HG03521 (cell line): Measurements from ENCODE around the gene FGF4.

Experiments
- ATAC-seq: cut with Tn5 transposase; IDR thresholded peaks from one replicate; pipeline ENCODE4 v1.9.1; 2021; ENCODE audit warnings: mild to moderate bottlenecking, moderate library complexity; ENCODE audit not compliant: unreplicated experiment

FGF4 gene

GRCh38 chr11:69775163-69775755, at the start of gene FGF4:
TSS of gene FGF4 (minus strand) at chr11:69775341. CDS start at chr11:69775084, 257 bp downstream.
- ATAC-seq: no peak

DNA sequence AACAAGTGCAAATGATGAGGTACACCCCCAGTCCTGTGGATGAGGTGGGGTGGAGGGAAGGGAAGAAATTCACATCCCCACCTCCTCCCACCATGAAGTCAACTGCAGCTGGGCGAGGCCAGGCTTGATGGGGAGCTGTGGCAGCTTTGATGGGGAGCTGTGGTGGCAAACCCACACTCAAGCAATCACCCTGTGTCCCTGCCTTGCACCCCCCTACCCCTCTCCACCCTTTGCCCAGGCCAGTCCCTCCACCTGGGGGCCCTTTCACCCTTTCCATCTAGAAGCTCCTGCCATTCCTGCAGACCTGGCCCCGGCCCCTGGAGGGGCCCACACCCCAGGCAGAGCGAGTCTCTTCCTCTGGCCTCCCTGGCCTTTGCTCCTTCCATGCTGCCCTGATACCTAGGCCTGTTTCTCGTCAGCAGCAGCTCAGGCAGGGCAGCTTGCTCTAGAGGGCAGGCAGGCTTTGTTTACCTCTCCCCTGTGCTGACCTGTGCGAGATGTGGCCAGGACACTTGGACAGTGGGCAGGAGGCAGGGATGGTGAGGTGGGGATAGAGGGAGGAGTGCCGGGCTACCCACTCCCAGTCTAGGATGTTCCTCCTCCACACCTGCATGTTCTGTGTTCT, 48.6 kb upstream of the FGF4 start:
- no peak for ATAC-seq

- ATAC-seq: no peak
Observed at GRCh38 chr11:69822676-69823494, 47.7 kb upstream of the FGF4 start.

- no peak for ATAC-seq
Observed at GRCh38 chr11:69821511-69822040, 46.4 kb upstream of the FGF4 start.

GRCh38 chr11:69820441-69820840, 45.3 kb upstream of the FGF4 start:
- ATAC-seq: no peak

DNA sequence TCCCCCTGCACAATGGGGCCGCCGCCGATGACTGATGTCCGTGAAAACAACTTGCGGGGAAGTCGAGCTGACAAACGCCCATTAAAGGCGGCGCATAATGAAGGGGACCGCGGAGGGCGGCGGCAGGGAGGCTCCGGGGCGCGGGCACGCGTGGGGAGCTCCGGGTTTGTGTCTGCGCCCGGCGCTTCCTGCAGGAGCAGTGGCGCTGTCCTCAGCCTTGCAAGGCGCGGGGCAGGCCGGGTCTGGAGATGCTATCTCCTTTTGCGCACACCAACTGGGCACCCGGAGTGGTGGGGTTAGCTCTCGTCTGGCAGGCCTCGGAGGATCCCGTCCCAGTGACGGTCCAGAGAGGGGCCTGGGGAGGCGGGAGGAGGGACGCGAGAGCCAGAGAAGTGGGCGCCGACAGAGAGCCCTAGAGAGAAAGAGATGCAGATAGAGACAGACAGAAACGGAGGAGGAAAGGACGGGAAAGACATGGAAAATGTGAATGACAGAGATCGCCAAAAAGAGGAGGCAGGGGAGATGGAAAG, 44.5 kb upstream of the FGF4 start:
- no peak for ATAC-seq

DNA sequence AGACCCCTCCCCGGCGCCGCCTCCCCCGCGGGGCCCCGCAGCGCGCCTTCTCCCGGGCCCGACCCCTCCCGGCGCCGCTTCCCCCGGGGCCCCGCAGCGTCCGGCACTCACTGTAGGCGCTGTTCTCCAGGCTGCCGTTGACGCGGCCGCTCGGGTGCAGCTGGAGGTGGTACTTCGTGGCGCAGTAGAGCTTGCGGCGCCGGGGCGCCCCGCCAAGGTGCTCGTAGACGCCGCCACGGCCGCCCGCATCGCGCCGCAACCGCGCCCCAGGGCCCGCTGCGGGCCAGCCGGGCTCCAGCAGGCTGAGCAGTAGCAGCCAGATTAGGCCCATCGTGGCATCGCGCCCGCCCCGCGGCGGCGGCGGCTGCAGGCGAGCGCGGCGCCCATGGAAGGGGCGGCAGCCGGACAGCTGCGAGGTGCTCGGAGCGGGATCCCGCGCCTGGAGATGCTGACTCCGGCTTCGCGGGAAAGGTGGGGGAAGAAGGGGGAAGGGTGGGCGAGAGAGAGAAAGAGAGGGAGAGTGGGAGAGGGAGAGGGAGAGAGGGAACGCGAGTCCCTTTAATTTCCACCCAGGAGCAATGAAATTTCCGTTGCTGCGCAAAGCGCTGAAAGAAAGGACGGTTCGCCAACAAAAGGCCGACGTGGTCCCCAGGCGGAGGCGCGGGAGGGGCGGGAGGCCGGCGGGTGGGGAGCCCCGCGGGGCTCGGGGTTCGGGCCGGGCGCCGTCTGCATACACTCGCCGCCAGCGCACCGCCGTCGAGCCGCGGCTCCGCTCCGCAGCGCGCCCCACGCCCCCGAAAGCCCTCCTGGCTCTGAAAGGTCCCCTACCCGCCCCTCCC, 43.7 kb upstream of the FGF4 start, which contains the start of gene FGF3:
Gene FGF3 (minus strand): TSS at position 814 of the 839 bp plus-strand sequence. CDS start 483 bp downstream, at position 331.
- ATAC-seq: no peak

DNA sequence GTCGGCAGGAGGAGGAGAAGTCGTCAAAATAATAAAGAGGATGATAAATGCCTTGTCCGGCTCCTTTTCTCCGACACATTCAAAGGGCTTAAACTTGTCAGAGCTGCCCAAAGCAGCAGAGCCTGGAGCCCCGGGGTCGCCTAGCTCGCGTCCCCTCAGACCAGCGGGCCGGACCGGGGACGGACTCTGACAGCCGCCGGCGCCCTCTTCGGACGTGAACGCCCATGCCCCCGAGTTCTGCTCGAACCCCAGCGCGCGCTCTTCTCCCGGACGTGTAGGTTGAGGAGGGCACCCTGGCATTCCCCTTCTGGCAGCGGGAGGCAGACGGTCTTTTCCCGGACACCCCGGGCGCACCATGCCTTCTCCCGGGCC, 43.1 kb upstream of the FGF4 start:
- ATAC-seq: no peak

GRCh38 chr11:69817265-69818230, 42.4 kb upstream of the FGF4 start:
- ATAC-seq: no peak

- no peak for ATAC-seq
Observed at GRCh38 chr11:69816671-69817070, 41.5 kb upstream of the FGF4 start.

DNA sequence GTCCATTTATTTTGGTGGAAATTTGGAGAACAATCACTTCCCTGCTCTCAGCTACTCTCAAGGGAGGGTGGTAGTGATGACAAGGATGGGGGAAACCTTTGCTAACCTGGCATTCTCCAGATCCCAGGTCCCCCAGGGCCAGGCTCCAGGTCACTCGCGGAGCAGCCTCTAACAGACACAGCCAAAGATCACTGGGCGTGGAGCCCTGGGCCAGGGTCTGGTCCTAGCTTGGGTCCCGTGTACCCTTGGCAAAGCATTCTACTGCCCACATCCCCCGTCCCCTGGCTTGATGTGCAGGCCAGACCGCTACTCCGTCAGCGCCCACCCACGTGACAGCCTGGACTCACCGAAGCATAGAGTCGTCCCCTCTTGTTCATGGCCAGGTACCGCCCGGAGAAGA, 40.8 kb upstream of the FGF4 start:
- no peak for ATAC-seq

DNA sequence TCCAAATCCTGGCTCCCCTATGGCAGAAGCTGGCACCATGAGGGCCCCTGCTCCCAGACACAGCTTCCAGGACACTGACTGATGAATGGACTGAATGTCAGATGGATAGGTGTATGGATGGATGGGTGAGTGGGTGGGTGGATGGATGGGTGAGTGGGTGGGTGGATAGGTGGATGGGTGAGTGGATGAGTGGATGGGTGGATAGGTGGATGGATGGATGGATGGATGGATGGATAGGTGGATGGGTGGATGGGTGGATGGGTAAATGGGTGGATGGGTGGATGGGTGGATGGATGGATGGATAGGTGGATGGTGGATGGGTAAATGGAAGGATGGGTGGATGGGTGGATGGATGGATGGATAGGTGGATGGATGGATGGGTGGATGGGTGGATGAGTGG, 39.8 kb upstream of the FGF4 start:
- no peak for ATAC-seq

- no peak for ATAC-seq
Observed at GRCh38 chr11:69814411-69814810, 39.3 kb upstream of the FGF4 start.

- ATAC-seq: no peak
Observed at GRCh38 chr11:69813839-69814238, 38.7 kb upstream of the FGF4 start.

GRCh38 chr11:69812946-69813345, 37.8 kb upstream of the FGF4 start:
- no peak for ATAC-seq

- ATAC-seq: no peak
Observed at GRCh38 chr11:69812256-69812655, 37.1 kb upstream of the FGF4 start.

DNA sequence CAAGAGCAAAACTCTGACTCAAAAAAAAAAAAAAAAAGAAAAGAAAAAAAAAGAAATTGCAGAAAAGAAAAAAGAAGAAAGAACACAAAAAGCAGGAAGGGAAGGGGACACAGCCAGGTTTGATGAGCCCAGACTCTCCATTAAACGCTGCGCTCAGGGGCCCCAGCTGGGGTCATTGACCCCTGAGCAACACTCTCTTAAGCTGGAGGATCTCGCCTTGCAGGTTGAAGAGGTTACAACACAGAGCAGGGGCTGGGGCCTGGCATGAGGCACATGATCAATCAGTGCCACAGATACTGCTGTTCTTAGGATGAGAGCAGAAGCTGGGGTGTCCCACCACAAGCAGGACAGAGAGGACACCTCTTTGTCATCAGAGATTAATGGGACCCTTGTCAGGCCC, 36.3 kb upstream of the FGF4 start:
- ATAC-seq: no peak

GRCh38 chr11:69810289-69811118, 35.4 kb upstream of the FGF4 start:
- ATAC-seq: no peak

DNA sequence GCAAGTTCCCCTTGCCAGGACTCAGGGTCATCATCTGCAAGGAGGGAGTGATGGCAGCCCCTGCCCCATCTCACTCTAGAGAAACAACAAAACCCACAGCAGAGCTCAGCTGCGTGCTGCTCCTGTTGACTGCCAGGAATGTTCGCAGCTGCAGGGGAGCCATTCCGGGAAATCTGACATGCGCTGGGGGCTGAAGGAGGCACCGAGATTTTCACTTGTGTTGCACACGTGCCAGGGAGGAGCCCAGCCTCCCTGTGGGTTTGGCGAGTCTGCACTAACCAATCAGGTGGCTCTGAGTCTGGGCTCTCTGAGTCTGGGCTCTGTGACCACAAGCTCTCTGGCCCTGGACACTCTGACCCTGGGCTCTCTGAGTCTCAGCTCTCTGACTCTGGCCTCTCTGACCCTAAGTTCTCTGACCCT, 33.5 kb upstream of the FGF4 start:
- no peak for ATAC-seq
